GM18951 (cell line): Measurements from ENCODE around the gene KRTAP12-3.
"Not testable (repeated sequence)": the region's sequence is repeated elsewhere in the genome, so short reads cannot be mapped to it uniquely, and the experiment has no call there.

Source experiments
- POLR2A ChIP-seq: IDR thresholded peaks from 4 replicates; pipeline ENCODE4 v1.6.1; 2011; ENCODE audit warnings: mild to moderate bottlenecking; ENCODE audit not compliant: insufficient read length, insufficient read depth; ENCODE audit errors: extremely low read depth
- in situ Hi-C: fragments of 300-500 bp; cut with MboI; formaldehyde crosslinking; loops from one replicate; pipeline ENCODE4 v1.12.0; 2022; ENCODE audit warnings: low sequenced_read_pairs, mixed read lengths, inconsistent platforms; ENCODE audit not compliant: unreplicated experiment

The KRTAP12-3 gene

DNA sequence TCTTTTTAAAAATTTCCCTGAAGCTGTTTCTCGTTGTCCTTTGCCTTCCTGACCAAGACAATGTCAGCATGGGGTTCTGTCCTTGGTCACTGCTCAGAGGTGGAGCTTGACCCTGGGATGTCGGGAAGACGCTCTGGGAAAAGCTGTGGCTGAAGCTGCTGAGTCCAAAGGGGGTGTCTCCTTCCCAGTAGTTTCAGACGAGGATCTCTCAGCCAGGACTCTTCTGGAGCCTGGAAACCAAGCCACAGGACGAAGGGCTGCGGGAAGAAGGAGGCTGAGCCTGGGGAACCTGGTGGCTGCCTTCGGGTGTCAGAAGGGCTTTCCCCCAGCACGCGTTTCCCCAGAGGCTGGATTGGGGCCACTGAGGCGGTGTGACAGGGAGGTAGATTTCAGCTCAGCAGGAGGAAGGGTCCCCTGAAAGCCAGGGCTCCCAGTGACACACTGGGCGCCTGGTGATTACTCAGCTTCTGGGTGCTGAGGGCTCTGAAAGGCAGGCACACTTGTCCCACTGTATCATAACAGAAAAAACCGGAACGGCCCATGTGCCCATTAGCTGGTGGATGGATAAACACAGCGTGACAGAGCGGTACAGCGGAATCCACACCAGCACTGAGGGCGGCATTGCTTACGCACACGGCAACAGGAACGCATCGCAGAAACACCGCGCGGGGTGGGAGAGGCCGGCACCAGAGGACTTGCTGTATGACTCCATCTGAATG is 29.3 kb downstream of the KRTAP12-3 start:
- in situ Hi-C loops: no loop called here

DNA sequence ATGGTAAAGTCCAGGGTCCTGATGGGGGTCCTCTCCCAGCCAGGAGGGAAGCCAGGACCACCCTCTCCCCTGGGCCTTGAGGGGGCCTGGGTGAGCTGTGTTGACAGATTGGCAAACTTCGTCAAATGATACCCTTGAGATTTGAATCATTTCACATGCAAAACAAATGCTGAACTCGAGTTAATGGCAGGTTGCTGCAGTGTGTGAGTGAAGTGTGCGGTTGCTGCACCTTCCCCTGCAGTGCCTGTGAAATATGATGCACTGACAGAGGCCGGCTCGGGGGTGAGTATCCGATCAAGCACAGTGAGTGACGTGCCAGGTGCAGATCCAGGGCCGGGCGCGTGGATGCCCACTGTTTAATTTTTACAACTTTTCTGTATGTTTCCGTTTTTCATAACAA is 29.9 kb downstream of the KRTAP12-3 start:
- TF ChIP-seq POLR2A: no peak
- in situ Hi-C loops: no loop called here

More for the DNA sequence above, 29.3 kb downstream of the KRTAP12-3 start:
- TF ChIP-seq POLR2A: no peak

DNA sequence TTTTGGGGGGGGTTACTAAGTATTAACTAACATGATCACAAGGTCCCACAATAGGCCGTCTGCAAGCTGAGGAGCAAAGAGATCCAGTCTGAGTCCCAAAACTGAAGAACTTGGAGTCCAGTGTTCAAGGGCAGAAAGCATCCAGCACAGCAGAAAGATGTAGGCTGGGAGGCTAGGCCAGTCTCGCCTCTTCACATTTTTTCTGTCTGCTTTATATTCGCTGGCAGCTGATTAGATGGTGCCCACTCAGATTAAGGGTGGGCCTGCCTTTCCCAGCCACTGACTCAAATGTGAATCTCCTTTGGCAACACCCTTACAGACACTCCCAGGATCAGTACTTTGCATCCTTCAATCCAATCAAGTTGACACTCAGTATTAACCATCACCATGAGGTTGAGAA is 32.0 kb downstream of the KRTAP12-3 start:
- in situ Hi-C loops: not testable (repeated sequence)

DNA sequence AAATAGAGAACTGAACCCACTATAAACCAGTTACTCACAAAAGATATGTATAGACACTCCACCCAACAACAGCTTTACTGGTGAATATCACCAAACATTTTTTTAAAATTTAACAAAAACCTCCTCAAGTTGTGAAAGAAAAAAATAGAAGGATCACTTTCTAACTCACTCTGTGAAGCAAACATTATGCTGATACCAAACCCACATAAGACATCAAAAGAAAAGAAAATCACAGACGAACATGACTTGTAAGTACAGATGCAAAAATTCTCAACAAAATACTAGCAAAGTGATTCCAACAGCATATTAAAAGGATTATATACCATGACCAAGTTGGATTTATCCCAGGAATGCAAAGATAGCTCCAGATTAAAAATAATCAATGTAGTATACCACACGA is 34.0 kb downstream of the KRTAP12-3 start:
- in situ Hi-C loops: no loop called here

DNA sequence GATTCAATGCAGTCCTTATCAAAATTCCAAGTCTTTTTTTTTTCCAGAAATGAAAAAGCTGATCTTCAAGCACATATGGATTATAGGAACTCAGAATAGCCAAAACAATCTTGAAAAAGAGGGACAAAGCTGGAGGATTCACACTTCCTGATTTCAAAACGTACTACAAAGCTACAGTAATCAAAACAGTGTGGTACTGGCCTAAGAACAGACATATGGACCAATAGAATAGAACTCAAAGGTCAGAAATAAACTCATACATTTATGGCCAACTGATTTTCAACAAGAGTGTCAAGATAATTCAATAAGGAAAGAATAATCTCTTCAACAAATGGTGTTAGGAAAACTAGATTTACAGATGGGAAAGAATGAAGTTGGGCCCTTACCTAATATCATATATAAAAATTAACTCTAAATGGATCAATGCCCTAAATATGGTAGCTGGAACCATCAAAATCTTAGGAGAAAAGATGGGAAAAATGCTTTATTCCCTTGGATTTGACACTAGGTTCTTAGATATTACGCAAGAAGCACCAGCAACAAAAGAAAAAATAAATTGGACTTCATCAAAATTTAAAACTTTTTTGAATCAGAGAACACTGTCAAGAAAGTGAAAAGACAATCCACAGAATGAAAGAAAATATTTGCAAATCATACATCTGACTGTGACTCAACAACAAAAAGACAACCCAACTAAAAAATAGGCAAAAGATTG is 35.2 kb downstream of the KRTAP12-3 start:
- TF ChIP-seq POLR2A: no peak
- in situ Hi-C loops: no loop called here

More for the DNA sequence above, 34.0 kb downstream of the KRTAP12-3 start:
- no peak for TF ChIP-seq POLR2A

DNA sequence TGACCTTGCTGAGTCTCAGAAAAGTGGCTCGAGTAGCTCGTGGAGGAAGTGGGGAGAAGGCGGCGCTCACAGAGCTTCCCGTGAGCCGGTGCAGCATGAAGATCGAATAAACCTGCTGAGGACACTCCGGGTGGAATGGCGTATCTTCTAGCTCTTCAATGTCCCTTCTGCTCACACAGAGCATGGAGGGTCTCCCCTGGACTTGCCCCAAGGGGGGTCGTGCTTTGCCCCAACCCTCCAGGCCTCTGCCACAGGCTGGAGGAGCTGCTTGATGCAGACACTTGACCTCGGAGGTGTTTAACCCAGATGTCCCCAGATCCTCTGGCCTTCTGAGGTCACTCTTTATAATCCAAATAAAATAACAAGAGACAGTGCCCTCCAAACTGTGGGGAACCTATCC is 37.0 kb downstream of the KRTAP12-3 start:
- no peak for TF ChIP-seq POLR2A
- in situ Hi-C loops: no loop called here

GRCh38 chr21:44695184-44695583 is 37.5 kb downstream of the KRTAP12-3 start:
- in situ Hi-C loops: no loop called here
- TF ChIP-seq POLR2A: no peak

- in situ Hi-C loops: no loop called here
- no peak for TF ChIP-seq POLR2A
Observed at GRCh38 chr21:44695641-44696040, 37.9 kb downstream of the KRTAP12-3 start.

GRCh38 chr21:44696572-44696971 is 38.8 kb downstream of the KRTAP12-3 start:
- TF ChIP-seq POLR2A: no peak
- in situ Hi-C loops: no loop called here

GRCh38 chr21:44697172-44697810 is 39.6 kb downstream of the KRTAP12-3 start, which contains the start of gene KRTAP10-12:
KRTAP10-12 (plus strand) TSS chr21:44697172; CDS start chr21:44697202, 30 bp downstream.
- in situ Hi-C loops: not testable (repeated sequence)

DNA sequence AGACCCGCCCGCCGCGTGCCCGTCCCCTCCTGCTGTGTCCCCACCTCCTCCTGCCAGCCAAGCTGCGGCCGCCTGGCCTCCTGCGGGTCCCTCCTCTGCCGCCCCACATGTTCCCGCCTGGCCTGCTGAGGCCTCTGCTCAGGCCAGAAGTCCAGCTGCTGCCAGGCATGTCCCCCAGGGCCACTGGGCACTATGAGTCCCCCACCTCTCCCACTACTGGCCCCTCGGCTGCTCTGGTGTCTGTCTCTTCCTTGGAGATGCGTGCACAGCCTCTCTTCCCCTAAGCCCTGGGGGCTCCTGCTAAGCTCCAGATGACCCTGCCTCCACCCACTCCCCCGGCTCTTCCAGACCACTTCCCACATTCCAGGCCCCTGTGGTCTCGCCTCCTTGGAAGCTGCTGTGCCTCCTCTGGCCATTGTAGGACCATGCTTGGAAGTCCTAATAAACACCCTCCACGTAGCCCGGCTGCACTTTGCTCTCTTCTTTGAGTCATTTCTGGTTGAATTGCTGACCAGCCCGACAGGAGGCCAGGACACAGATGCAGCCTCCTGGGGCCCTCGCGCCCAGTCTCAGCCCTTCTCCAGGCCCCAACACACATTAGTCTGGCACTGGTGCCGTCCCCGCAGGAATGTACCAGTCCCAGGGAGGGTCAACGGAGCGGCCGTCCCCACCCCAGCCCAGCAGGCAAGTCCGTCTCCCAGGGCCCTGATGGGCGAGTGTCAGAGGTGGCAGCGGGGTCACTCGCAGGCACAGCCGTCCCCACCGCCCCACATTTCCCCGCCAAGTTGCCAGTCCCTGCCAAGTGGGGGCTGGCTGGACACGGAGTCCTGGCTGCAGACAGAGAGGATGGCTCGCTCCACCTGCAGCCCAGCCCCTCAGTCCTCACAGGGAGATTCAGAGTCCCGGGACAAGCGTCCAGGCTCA is 40.3 kb downstream of the KRTAP12-3 start:
- TF ChIP-seq POLR2A: no peak
- in situ Hi-C loops: no loop called here

GRCh38 chr21:44699502-44700001 is 41.8 kb downstream of the KRTAP12-3 start:
- in situ Hi-C loops: no loop called here
- TF ChIP-seq POLR2A: no peak
